IMR-90 (cell line): Measurements from ENCODE around the gene PRKCH. TPM values are rescaled to one million over a fixed set of nuclear protein-coding genes. Genes with fewer than 3 reads are reported as not detected.

Experiments
- ATAC-seq: fragments of 200-7000 bp; cut with Tn5 transposase; 2 replicates; pipeline ENCODE4 v1.9.1; 2020; ENCODE audit warnings: low read depth, mild to moderate bottlenecking, moderate library complexity
- BruUV-seq: library from RNA; stranded (reverse); fragments of 400-500 nt; replicated peaks from 2 replicates; lab custom pipeline; 2021; lab: Mats Ljungman, UMichigan
- CTCF ChIA-PET: fragments of 300-600 bp; formaldehyde crosslinking; extraction: SDS; loops from one replicate; lab custom pipeline; 2021; ENCODE audit warnings: antibody characterized with exemption; lab: Yijun Ruan, JAX
- POLR2A ChIA-PET: fragments of 300-600 bp; sonication (Branson Sonifier 250); formaldehyde crosslinking; loops from one replicate; lab custom pipeline; 2022; ENCODE audit warnings: antibody characterized with exemption; ENCODE audit not compliant: unreplicated experiment; lab: Charles Lee
- DNase-seq: peaks from one replicate; pipeline ENCODE4 v3.0.0; 2013
- H2AFZ ChIP-seq: replicated peaks from 2 replicates; pipeline ENCODE3; 2013; ENCODE audit warnings: low read length, mild to moderate bottlenecking; ENCODE audit not compliant: poor library complexity
- H2AK5ac ChIP-seq: 2 replicates; pipeline ENCODE4 v1.6.1; 2013; ENCODE audit warnings: low read depth, low read length, inconsistent platforms
- H2AK9ac ChIP-seq: replicated peaks from 2 replicates; pipeline ENCODE3; 2013; ENCODE audit warnings: mild to moderate bottlenecking, low read depth, low read length, moderate library complexity; ENCODE audit not compliant: poor library complexity
- H2BK120ac ChIP-seq: 2 replicates; pipeline ENCODE4 v1.6.1; 2013; ENCODE audit warnings: low read depth, low read length, inconsistent platforms
- H2BK15ac ChIP-seq: 3 replicates; pipeline ENCODE4 v1.6.1; 2013; ENCODE audit warnings: low read depth, low read length, inconsistent platforms
- H2BK20ac ChIP-seq: 2 replicates; pipeline ENCODE4 v1.6.1; 2013; ENCODE audit warnings: low read depth, mild to moderate bottlenecking, inconsistent platforms, low read length, moderate library complexity
- H2BK5ac ChIP-seq: 2 replicates; pipeline ENCODE4 v1.6.1; 2013; ENCODE audit warnings: mild to moderate bottlenecking, low read depth, low read length, inconsistent platforms; ENCODE audit not compliant: poor library complexity, severe bottlenecking
- H3K14ac ChIP-seq: replicated peaks from 2 replicates; pipeline ENCODE4 v1.6.1; 2013; ENCODE audit warnings: low read depth, low read length, inconsistent platforms
- H3K18ac ChIP-seq: 2 replicates; pipeline ENCODE4 v1.6.1; 2013; ENCODE audit warnings: low read depth, low read length, control low read depth
- H3K23ac ChIP-seq: 2 replicates; pipeline ENCODE4 v1.6.1; 2013; ENCODE audit warnings: low read depth, low read length, inconsistent platforms
- H3K27ac ChIP-seq: 2 replicates; pipeline ENCODE4 v1.5.1; 2013; ENCODE audit warnings: mild to moderate bottlenecking, control low read depth, low read length; ENCODE audit not compliant: insufficient read depth
- H3K27me3 ChIP-seq: 2 replicates; pipeline ENCODE4 v1.6.1; 2013; ENCODE audit warnings: low read length; ENCODE audit not compliant: control insufficient read depth, insufficient read depth
- H3K36me3 ChIP-seq: 2 replicates; pipeline ENCODE4 v1.6.1; 2013; ENCODE audit warnings: low read length, mixed read lengths; ENCODE audit not compliant: control insufficient read depth, insufficient read depth
- H3K4ac ChIP-seq: 2 replicates; pipeline ENCODE4 v1.6.1; 2013; ENCODE audit warnings: low read depth, low read length, inconsistent platforms
- H3K4me1 ChIP-seq: 2 replicates; pipeline ENCODE4 v1.6.1; 2013; ENCODE audit warnings: low read length, mixed read lengths; ENCODE audit not compliant: control insufficient read depth, insufficient read depth
- H3K4me2 ChIP-seq: 2 replicates; pipeline ENCODE4 v1.6.1; 2013; ENCODE audit warnings: low read depth, mild to moderate bottlenecking, control low read depth, low read length, moderate library complexity
- H3K4me3 ChIP-seq: 2 replicates; pipeline ENCODE4 v1.5.1; 2013; ENCODE audit warnings: low read depth, mild to moderate bottlenecking, control low read depth, low read length, moderate library complexity; ENCODE audit not compliant: insufficient read depth
- H3K56ac ChIP-seq: 2 replicates; pipeline ENCODE4 v1.6.1; 2013; ENCODE audit warnings: low read length, inconsistent platforms; ENCODE audit not compliant: insufficient read depth; ENCODE audit errors: extremely low read depth
- H3K79me1 ChIP-seq, 2 experiments: 2 replicates each; pipeline ENCODE4 v1.6.1; 2013; ENCODE audit warnings: low read length in 2 of 2, inconsistent platforms in 1 of 2, low read depth in 1 of 2
- H3K9ac ChIP-seq: 2 replicates; pipeline ENCODE4 v1.6.1; 2013; ENCODE audit warnings: low read depth, low read length, control low read depth
- H3K9me1 ChIP-seq: 2 replicates; pipeline ENCODE4 v1.6.1; 2013; ENCODE audit warnings: low read length, inconsistent platforms; ENCODE audit not compliant: insufficient read depth
- H3K9me3 ChIP-seq: 2 replicates; pipeline ENCODE4 v1.6.1; 2013; ENCODE audit warnings: low read length; ENCODE audit not compliant: control insufficient read depth, insufficient read depth
- H4K20me1 ChIP-seq: 2 replicates; pipeline ENCODE4 v1.6.1; 2013; ENCODE audit warnings: low read length, inconsistent platforms; ENCODE audit not compliant: insufficient read depth
- H4K5ac ChIP-seq: 2 replicates; pipeline ENCODE4 v1.6.1; 2013; ENCODE audit warnings: mild to moderate bottlenecking, low read depth, low read length, control low read depth
- H4K8ac ChIP-seq, 2 experiments: 2 replicates each; pipeline ENCODE4 v1.6.1; 2013; ENCODE audit warnings: low read depth in 2 of 2, low read length in 2 of 2, control low read depth in 1 of 2, inconsistent platforms in 1 of 2
- H4K91ac ChIP-seq: 2 replicates; pipeline ENCODE4 v1.6.1; 2013; ENCODE audit warnings: low read depth, low read length, inconsistent platforms; ENCODE audit not compliant: insufficient read depth
- CEBPB ChIP-seq: IDR thresholded peaks from 2 replicates; pipeline ENCODE4 v1.6.1; 2012; ENCODE audit warnings: low read depth, low read length, improper control_type of control experiment
- FOS ChIP-seq: fragments of 150-350 bp; IDR thresholded peaks from 2 replicates; pipeline ENCODE4 v1.6.1; 2016; ENCODE audit warnings: low read depth, low read length
- MAFK ChIP-seq: IDR thresholded peaks from 2 replicates; pipeline ENCODE4 v1.6.1; 2012; ENCODE audit warnings: low read depth, low read length, improper control_type of control experiment
- MAZ ChIP-seq: IDR thresholded peaks from 2 replicates; pipeline ENCODE4 v1.6.1; 2012; ENCODE audit warnings: low read depth, mild to moderate bottlenecking, low read length, improper control_type of control experiment, moderate library complexity, borderline replicate concordance
- WGBS, 2 experiments: methylation state at CpG; one replicate each; pipeline versions ENCODE4 v1.1.5 to v1.1.7; 2013; ENCODE audit warnings: missing lambda C conversion rate in 2 of 2; ENCODE audit not compliant: insufficient read length in 1 of 2; ENCODE audit errors: extremely low coverage in 2 of 2; 5-methylcytosine and 5-hydroxymethylcytosine counted together
- dilution Hi-C: fragments of 300-500 bp; cut with HindIII; formaldehyde crosslinking; loops from one replicate; pipeline ENCODE4 v1.14.3; 2018; ENCODE audit warnings: low sequenced_read_pairs; ENCODE audit not compliant: unreplicated experiment
- in situ Hi-C: fragments of 300-500 bp; cut with MboI; formaldehyde crosslinking; loops from 3 replicates; pipeline ENCODE4 v1.14.3; 2019; ENCODE audit warnings: low sequenced_read_pairs, inconsistent platforms, mixed read lengths
- intact Hi-C: fragments of 100-400 bp; cut with micrococcal nuclease; formaldehyde crosslinking; loops from 2 replicates; pipeline ENCODE4 v1.10.0; 2022
- polyA plus RNA-seq, 3 experiments: library from polyadenylated mRNA; depleted of rRNA; stranded (reverse); fragments of >200 nt; gene quantifications; 2 replicates each; pipeline ENCODE4 v1.2.3, GENCODE V29; 2012; ENCODE audit warnings: low replicate concordance in 1 of 3
- total RNA-seq: library from RNA; depleted of rRNA; stranded (reverse); fragments of >200 nt; gene quantifications from 2 replicates; pipeline ENCODE4 v1.2.3, GENCODE V29; 2012

Gene PRKCH
- total and polyA plus RNA-seq, 2 of the 4 experiments (the other 2 are of a cell fraction) = 1.6 to 2.3 TPM

DNA sequence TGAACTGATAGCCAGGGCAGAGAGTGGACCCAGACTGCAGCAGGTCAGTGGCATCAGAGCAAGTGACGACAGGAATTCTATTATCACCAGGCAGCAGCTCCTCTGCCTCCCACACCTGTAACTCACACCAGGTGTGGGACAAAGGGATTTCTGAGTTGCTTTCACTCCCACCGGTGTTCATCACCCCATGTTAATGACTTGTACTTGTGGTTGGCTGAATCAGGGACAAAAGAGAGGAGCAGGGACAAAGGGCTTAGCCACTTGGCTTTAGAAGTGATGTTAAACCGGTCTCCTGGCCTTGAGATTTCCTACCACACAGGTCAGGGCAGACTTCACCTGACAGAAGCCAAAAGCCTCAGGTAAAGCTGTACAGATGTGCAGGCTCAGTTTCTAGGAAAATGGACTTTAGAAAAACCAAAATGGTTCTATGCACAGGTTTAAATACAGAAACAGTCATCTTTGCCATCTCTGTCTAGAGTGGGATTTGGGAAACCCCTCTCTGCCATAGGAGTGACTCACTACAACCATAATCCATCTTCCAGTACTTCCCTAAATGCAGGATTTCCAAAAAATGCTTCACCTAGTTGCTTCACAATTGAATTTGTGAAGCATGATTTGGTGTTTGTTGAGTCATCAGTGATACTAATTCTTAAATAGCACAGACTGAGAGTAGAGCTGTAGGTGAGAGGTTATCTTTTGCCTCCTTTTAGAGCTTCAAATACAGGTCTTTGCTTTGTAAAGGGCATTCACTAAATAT, 158.5 kb downstream of the PRKCH start:
- ATAC-seq (no peak), DNase-seq (peak; percentile 66)
- Histone ChIP-seq H2AFZ (no peak overlapping the region), H3K9ac (no peak overlapping the region; the same call in 1 of the 2 replicates), H3K18ac (peak overlapping the region; percentile 67), H3K27me3 (no peaks in the 10 kb centered on the region), H3K4me1 (peaks cover 30% of the 10 kb centered on the region), H4K8ac (peak overlapping the region; percentile 56 to 89), H3K4ac (peak overlapping the region; percentile 61), H3K56ac (peak overlapping the region; percentile 7; the same call in 1 of the 2 replicates), H3K4me2 (no peak overlapping the region), H3K9me3 (no peaks in the 10 kb centered on the region), H3K27ac (peak overlapping the region; percentile 13), H2AK5ac (peak overlapping the region; percentile 94), H3K14ac (peak overlapping the region; percentile 43; the same call in 1 of the 2 replicates), H3K9me1 (peaks cover 25% of the 10 kb centered on the region), H4K91ac (peak overlapping the region; percentile 81; the same call in 1 of the 2 replicates), H3K79me1 (peaks cover 0 to 26% of the 10 kb centered on the region in 2 experiments; a peak in 3 of 4 replicates), H4K20me1 (no peaks in the 10 kb centered on the region), H2BK5ac (no peak overlapping the region), H2AK9ac (peak overlapping the region; percentile 16), H2BK120ac (peak overlapping the region; percentile 85), H2BK15ac (peak overlapping the region; percentile 98), H3K4me3 (no peak overlapping the region), H2BK20ac (peak overlapping the region; percentile 84; the same call in 1 of the 2 replicates), H4K5ac (peak overlapping the region; percentile 70), H3K23ac (peak overlapping the region; percentile 49; the same call in 1 of the 2 replicates), H3K36me3 (no peaks in the 10 kb centered on the region)
- 57% methylated on average over 1 of the region's 3 CpGs; no CpG with 5 or more reads in 1 of the 2 experiments for WGBS, 2 experiments
- CTCF ChIA-PET = no interaction called here
- intact Hi-C loops (loop anchor here (5.0 kb wide), 1 partner anchor 47 kb away; no protein-coding TSS in a partner anchor), dilution Hi-C loops (no loop called here), in situ Hi-C loops (no loop called here)
- no TSS peak for BruUV-seq
- POLR2A ChIA-PET = no interaction called here
- TF ChIP-seq CEBPB = peak; percentile 82
- no peak for TF ChIP-seq MAZ
- peak; percentile 6; the same call in 1 of the 2 replicates for TF ChIP-seq MAFK
- TF ChIP-seq FOS = peak; percentile 68
